HEK293T (cell line): ENCODE data around the gene SORCS3.

Experiments used
- ELF4 ChIP-seq: fragments of 450-650 bp; IDR thresholded peaks from 2 replicates; pipeline ENCODE4 v1.6.1; 2017; ENCODE audit warnings: antibody characterized with exemption
- NFRKB ChIP-seq: fragments of 450-650 bp; IDR thresholded peaks from 2 replicates; pipeline ENCODE4 v1.6.1; 2016; ENCODE audit warnings: mild to moderate bottlenecking, moderate library complexity

- no peak for TF ChIP-seq ELF4
- TF ChIP-seq NFRKB = no peak
Observed at GRCh38 chr10:104735757-104736391, 94.8 kb downstream of the SORCS3 start.
